K562 (cell line): Measurements from ENCODE around the gene SKAP1. TPM values are rescaled to one million over a fixed set of nuclear protein-coding genes. Genes with fewer than 3 reads are reported as not detected.
A peak's percentile ranks its signal among the peaks of the same experiment; 100 is the strongest.

Experiments used
- ATAC-seq: fragments of 200-7000 bp; cut with Tn5 transposase; 3 replicates; pipeline ENCODE4 v1.9.1; 2020; ENCODE audit warnings: moderate library complexity
- BruUV-seq: library from RNA; stranded (reverse); fragments of 400-500 nt; replicated peaks from 2 replicates; lab custom pipeline; 2021; lab: Mats Ljungman, UMichigan
- CTCF ChIA-PET: fragments of 300-600 bp; formaldehyde crosslinking; extraction: SDS; loops from one replicate; lab custom pipeline; 2021; ENCODE audit warnings: low intra/inter-chr PET ratio; lab: Yijun Ruan, JAX
- POLR2A ChIA-PET: fragments of 300-600, 350-650 bp; sonication (Branson Sonifier 250); formaldehyde crosslinking; extraction: SDS; loops from one replicate; lab custom pipeline; 2021; ENCODE audit warnings: antibody characterized with exemption, inconsistent platforms; lab: Yijun Ruan, JAX
- DNase-seq, 4 experiments: peaks; one replicate each; pipeline versions ENCODE4 v3.0.0 to v3.0.0-alpha.2; 2011 to 2018; ENCODE audit warnings: low spot score in 3 of 4, mixed read lengths in 3 of 4; ENCODE audit errors: extremely low read depth in 1 of 4
- FAIRE-seq: peaks from 2 replicates; lab custom pipeline; 2011; peaks lifted over from hg19 to GRCh38; lab: Jason Lieb, UNC
- H2AFZ ChIP-seq: 2 replicates; pipeline ENCODE4 v1.6.0; 2011; ENCODE audit warnings: low read depth, low read length, control low read depth, inconsistent platforms
- H3K27ac ChIP-seq: fragments of 200-600 bp; 3 replicates; pipeline ENCODE4 v1.8.0; 2011; ENCODE audit warnings: low read depth, mild to moderate bottlenecking, control low read depth, inconsistent platforms, low read length, moderate library complexity, mixed read lengths; ENCODE audit errors: extremely low read depth
- H3K27me3 ChIP-seq, 2 experiments: fragments of 300-600 bp in 1 of 2; 2 replicates in 1 of 2; 3 replicates in 1 of 2; pipeline versions ENCODE4 v1.6.0 to v1.8.0; 2011; ENCODE audit warnings: inconsistent platforms in 2 of 2, low read length in 2 of 2, mild to moderate bottlenecking in 1 of 2, mixed read lengths in 1 of 2, moderate library complexity in 1 of 2; ENCODE audit not compliant: control insufficient read depth in 2 of 2, insufficient read depth in 2 of 2
- H3K36me3 ChIP-seq: fragments of 300-600 bp; 3 replicates; pipeline ENCODE4 v1.8.0; 2011; ENCODE audit warnings: mild to moderate bottlenecking, low read length, inconsistent platforms; ENCODE audit not compliant: control insufficient read depth, insufficient read depth
- H3K4me1 ChIP-seq, 2 experiments: fragments of 200-600 bp in 1 of 2; replicated peaks in 1 of 2; 2 replicates in 1 of 2; 3 replicates in 1 of 2; pipeline versions ENCODE4 v1.5.1 to v1.8.0; 2011; ENCODE audit warnings: inconsistent platforms in 2 of 2, low read length in 2 of 2, mild to moderate bottlenecking in 1 of 2, mixed read lengths in 1 of 2, moderate library complexity in 1 of 2; ENCODE audit not compliant: control insufficient read depth in 2 of 2, insufficient read depth in 2 of 2
- H3K4me2 ChIP-seq: 2 replicates; pipeline ENCODE4 v1.6.1; 2011; ENCODE audit warnings: low read length, control low read depth, inconsistent platforms, mixed read lengths; ENCODE audit not compliant: insufficient read depth
- H3K4me3 ChIP-seq: fragments of 200-600 bp; sonication (generic), shearing (Covaris generic); 2 replicates; pipeline ENCODE4 v1.5.1; 2016; ENCODE audit warnings: control low read depth, inconsistent platforms
- H3K79me2 ChIP-seq: fragments of 200-600 bp; 3 replicates; pipeline ENCODE4 v1.8.0; 2011; ENCODE audit warnings: low read length, inconsistent platforms; ENCODE audit not compliant: control insufficient read depth, insufficient read depth
- H3K9ac ChIP-seq, 2 experiments: 2 replicates each; pipeline versions ENCODE4 v1.6.0 to v1.6.1; 2011; ENCODE audit warnings: low read depth in 2 of 2, low read length in 2 of 2, control low read depth in 1 of 2, inconsistent platforms in 1 of 2, mild to moderate bottlenecking in 1 of 2, mixed read lengths in 1 of 2; ENCODE audit not compliant: insufficient read depth in 1 of 2
- H3K9me1 ChIP-seq: one replicate; pipeline ENCODE4 v1.6.0; 2011; ENCODE audit warnings: inconsistent platforms, mild to moderate bottlenecking, low read length, moderate library complexity; ENCODE audit not compliant: control insufficient read depth, insufficient read depth
- H3K9me3 ChIP-seq: replicated peaks from 2 replicates; pipeline ENCODE4 v1.5.1; 2011; ENCODE audit warnings: low read depth, low read length, inconsistent platforms; ENCODE audit not compliant: control insufficient read depth, insufficient read depth
- H4K20me1 ChIP-seq: replicated peaks from 2 replicates; pipeline ENCODE4 v1.6.1; 2011; ENCODE audit warnings: low read length, inconsistent platforms, mixed read lengths; ENCODE audit not compliant: control insufficient read depth, insufficient read depth
- CREBBP ChIP-seq: IDR thresholded peaks from one replicate; pipeline ENCODE4 v1.6.1; 2012; ENCODE audit warnings: low read depth, mild to moderate bottlenecking, control low read depth, inconsistent platforms, low read length
- JUNB ChIP-seq: fragments of 450-650 bp; formaldehyde crosslinking; conservative IDR thresholded peaks from 2 replicates; pipeline ENCODE4 v1.4.0; 2020; ENCODE audit warnings: mild to moderate bottlenecking
- RHOXF2B ChIP-seq: fragments of 250-450 bp; sonication (Bioruptor Pico); conservative IDR thresholded peaks from 2 replicates; pipeline ENCODE4 v1.5.1; 2021
- ZC3H4 ChIP-seq: sonication (generic); formaldehyde crosslinking; IDR thresholded peaks from 2 replicates; pipeline ENCODE4 v1.9.0; 2021; ENCODE audit warnings: missing genetic modification reagents, borderline replicate concordance
- ZNF444 ChIP-seq: fragments of 250-450 bp; sonication (Bioruptor Pico); IDR thresholded peaks from 2 replicates; pipeline ENCODE4 v1.4.0; 2020; ENCODE audit warnings: mild to moderate bottlenecking, moderate library complexity
- WGBS: fragments of 100-300 bp; shearing (Covaris generic); methylation state at CpG from one replicate; pipeline ENCODE4 v1.1.6; 2016; ENCODE audit warnings: low coverage, mixed read lengths; ENCODE audit not compliant: insufficient coverage; ENCODE audit errors: missing lambda C conversion rate; 5-methylcytosine and 5-hydroxymethylcytosine counted together
- in situ Hi-C: fragments of 300-500 bp; cut with MboI; formaldehyde crosslinking; loops from 4 replicates; pipeline ENCODE4 v1.15.0; 2018; ENCODE audit warnings: inconsistent platforms, mixed read lengths
- intact Hi-C: fragments of 100-400 bp; cut with micrococcal nuclease; formaldehyde crosslinking; loops from 2 replicates; pipeline ENCODE4 v1.14.2; 2022
- polyA plus RNA-seq, 8 experiments: library from polyadenylated mRNA; depleted of rRNA in 4 of 8; stranded (reverse) in 5 of 8; unstranded in 3 of 8; fragments of >200 nt; fragmentation: Nextera tagmentation in 2 of 8; fragmentation: Illumina TruSeq in 1 of 8; extraction: Ambion mirVana in 2 of 8; extraction: Trizol in 1 of 8; gene quantifications; 2 replicates each; pipeline versions ENCODE4 v1.2.1 to v1.2.3, GENCODE V29; 2011 to 2014; ENCODE audit warnings: inconsistent platforms in 1 of 8, missing spikeins in 1 of 8
- total RNA-seq, 7 experiments: library from RNA; depleted of rRNA in 6 of 7; stranded (reverse); fragments of >200 nt in 6 of 7; fragmentation: Illumina TruSeq in 2 of 7; extraction: Trizol in 2 of 7; gene quantifications; 2 replicates each; pipeline versions ENCODE4 v1.2.1 to v1.2.3, GENCODE V29; 2011 to 2021; ENCODE audit warnings: low replicate concordance in 1 of 7
- TF ChIP-seq, protein P1 (sequence below): fragments of 450-650 bp; conservative IDR thresholded peaks from 2 replicates; pipeline ENCODE4 v1.6.1; 2016; ENCODE audit warnings: missing genetic modification characterization, low read depth, mild to moderate bottlenecking, control low read depth, missing compliant biosample characterization
- TF ChIP-seq, protein P2 (sequence below), 2 experiments: fragments of 450-650 bp; formaldehyde crosslinking in 1 of 2; IDR thresholded peaks; 2 replicates each; pipeline versions ENCODE4 v1.4.0 to v1.6.1; 2014 to 2020; ENCODE audit warnings: mild to moderate bottlenecking in 2 of 2, borderline replicate concordance in 1 of 2, low read depth in 1 of 2
- TF ChIP-seq, protein P3 (sequence below): sonication (generic); formaldehyde crosslinking; IDR thresholded peaks from 2 replicates; pipeline ENCODE4 v1.8.1; 2022; ENCODE audit warnings: missing genetic modification reagents
- TF ChIP-seq, protein P4 (sequence below): fragments of 450-650 bp; IDR thresholded peaks from 2 replicates; pipeline ENCODE4 v1.6.1; 2016

SKAP1 gene
- total and polyA plus RNA-seq, 9 of the 15 experiments (the other 6 are each of a cell fraction or from before 2014, with no cell fraction given), result 0.06 to 0.80 (median 0.10) TPM; not detected in 4

DNA sequence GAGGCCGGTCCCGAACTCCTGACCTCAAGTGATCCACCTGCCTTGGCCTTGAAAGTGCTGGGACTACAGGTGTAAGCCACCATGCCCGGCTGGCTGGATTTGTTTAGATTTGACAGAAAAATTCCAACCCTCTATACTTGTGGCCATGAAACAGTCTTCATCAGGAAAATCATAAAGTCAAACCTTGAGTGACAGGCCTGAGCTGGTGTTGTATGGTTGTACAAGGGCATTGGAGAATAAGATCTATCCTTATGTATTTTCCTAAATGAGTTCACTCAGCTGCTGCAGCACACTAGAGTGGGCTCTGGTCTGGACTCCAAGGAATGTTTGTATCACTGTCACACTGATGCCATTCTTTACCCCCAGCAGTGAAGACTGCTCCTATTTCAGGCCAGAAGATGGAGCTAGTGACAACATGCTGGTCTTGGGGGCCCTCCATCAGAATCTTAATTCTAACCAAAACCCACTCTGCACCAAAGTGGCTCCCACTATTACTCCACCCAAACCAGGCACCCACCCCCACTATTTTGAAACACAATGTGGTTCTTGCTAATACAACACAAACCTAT lies 295.0 kb downstream of the SKAP1 start:
- no TSS peak for BruUV-seq
- no peaks in the 10 kb centered on the region for H3K36me3 ChIP-seq
- DNase-seq (peak in 2 of 4 experiments; percentile 21 to 37), FAIRE-seq (peak; percentile 37), ATAC-seq (peak; percentile 71)
- H3K9me3 ChIP-seq, result no peaks in the 10 kb centered on the region
- CTCF ChIA-PET, result interaction anchor here (0.6 kb wide), 1 partner anchor 484 kb away, joined by 3 read pairs; no protein-coding TSS in a partner anchor
- no peaks in the 10 kb centered on the region for H3K9me1 ChIP-seq
- H3K79me2 ChIP-seq, result no peaks in the 10 kb centered on the region
- POLR2A ChIA-PET, result interaction anchor here (0.9 kb wide), 2 partner anchors 14 to 76 kb away, joined by 3 read pairs; no protein-coding TSS in a partner anchor
- no peaks in the 10 kb centered on the region; a peak in 1 of 5 replicates for H3K4me1 ChIP-seq
- H2AFZ ChIP-seq, result no peak overlapping the region
- H3K9ac ChIP-seq, result no peak overlapping the region
- in situ Hi-C loops, result loop anchor here (5.0 kb wide), 1 partner anchor 58 kb away; no protein-coding TSS in a partner anchor
- H3K4me3 ChIP-seq, result no peak overlapping the region
- no peak overlapping the region for H3K4me2 ChIP-seq
- no peaks in the 10 kb centered on the region for H4K20me1 ChIP-seq
- intact Hi-C loops, result loop anchor here (10.0 kb wide), 1 partner anchor 290 kb away; the partner anchor contains the start of gene SCRN2
- no peak overlapping the region for H3K27ac ChIP-seq
- 22% methylated on average over 1 of the region's 3 CpGs for WGBS
- peaks cover 0 to 4% of the 10 kb centered on the region in 2 experiments; a peak in 3 of 5 replicates for H3K27me3 ChIP-seq
- TF ChIP-seq ZNF444 (CRISPR knock-in tag) (no peak), ZC3H4 (CRISPR knock-in tag) (no peak), RHOXF2B (CRISPR knock-in tag) (no peak), CREBBP (no peak), JUNB (CRISPR knock-in tag) (no peak)
- TF ChIP-seq, protein P1, sequence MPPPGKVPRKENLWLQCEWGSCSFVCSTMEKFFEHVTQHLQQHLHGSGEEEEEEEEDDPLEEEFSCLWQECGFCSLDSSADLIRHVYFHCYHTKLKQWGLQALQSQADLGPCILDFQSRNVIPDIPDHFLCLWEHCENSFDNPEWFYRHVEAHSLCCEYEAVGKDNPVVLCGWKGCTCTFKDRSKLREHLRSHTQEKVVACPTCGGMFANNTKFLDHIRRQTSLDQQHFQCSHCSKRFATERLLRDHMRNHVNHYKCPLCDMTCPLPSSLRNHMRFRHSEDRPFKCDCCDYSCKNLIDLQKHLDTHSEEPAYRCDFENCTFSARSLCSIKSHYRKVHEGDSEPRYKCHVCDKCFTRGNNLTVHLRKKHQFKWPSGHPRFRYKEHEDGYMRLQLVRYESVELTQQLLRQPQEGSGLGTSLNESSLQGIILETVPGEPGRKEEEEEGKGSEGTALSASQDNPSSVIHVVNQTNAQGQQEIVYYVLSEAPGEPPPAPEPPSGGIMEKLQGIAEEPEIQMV (tag), result no peak
- TF ChIP-seq, protein P2, sequence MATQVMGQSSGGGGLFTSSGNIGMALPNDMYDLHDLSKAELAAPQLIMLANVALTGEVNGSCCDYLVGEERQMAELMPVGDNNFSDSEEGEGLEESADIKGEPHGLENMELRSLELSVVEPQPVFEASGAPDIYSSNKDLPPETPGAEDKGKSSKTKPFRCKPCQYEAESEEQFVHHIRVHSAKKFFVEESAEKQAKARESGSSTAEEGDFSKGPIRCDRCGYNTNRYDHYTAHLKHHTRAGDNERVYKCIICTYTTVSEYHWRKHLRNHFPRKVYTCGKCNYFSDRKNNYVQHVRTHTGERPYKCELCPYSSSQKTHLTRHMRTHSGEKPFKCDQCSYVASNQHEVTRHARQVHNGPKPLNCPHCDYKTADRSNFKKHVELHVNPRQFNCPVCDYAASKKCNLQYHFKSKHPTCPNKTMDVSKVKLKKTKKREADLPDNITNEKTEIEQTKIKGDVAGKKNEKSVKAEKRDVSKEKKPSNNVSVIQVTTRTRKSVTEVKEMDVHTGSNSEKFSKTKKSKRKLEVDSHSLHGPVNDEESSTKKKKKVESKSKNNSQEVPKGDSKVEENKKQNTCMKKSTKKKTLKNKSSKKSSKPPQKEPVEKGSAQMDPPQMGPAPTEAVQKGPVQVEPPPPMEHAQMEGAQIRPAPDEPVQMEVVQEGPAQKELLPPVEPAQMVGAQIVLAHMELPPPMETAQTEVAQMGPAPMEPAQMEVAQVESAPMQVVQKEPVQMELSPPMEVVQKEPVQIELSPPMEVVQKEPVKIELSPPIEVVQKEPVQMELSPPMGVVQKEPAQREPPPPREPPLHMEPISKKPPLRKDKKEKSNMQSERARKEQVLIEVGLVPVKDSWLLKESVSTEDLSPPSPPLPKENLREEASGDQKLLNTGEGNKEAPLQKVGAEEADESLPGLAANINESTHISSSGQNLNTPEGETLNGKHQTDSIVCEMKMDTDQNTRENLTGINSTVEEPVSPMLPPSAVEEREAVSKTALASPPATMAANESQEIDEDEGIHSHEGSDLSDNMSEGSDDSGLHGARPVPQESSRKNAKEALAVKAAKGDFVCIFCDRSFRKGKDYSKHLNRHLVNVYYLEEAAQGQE (IDR thresholded peaks at IDR 0.05; ENCODE audit: borderline replicate concordance), result peak; percentile 34; the same call in 1 of the 2 replicates
- TF ChIP-seq, protein P2 (CRISPR knock-in tag; IDR thresholded peaks at IDR 0.05; ENCODE audit: low read depth), result no peak
- TF ChIP-seq, protein P3, sequence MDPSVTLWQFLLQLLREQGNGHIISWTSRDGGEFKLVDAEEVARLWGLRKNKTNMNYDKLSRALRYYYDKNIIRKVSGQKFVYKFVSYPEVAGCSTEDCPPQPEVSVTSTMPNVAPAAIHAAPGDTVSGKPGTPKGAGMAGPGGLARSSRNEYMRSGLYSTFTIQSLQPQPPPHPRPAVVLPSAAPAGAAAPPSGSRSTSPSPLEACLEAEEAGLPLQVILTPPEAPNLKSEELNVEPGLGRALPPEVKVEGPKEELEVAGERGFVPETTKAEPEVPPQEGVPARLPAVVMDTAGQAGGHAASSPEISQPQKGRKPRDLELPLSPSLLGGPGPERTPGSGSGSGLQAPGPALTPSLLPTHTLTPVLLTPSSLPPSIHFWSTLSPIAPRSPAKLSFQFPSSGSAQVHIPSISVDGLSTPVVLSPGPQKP (CRISPR knock-in tag), result no peak
- TF ChIP-seq, protein P4, sequence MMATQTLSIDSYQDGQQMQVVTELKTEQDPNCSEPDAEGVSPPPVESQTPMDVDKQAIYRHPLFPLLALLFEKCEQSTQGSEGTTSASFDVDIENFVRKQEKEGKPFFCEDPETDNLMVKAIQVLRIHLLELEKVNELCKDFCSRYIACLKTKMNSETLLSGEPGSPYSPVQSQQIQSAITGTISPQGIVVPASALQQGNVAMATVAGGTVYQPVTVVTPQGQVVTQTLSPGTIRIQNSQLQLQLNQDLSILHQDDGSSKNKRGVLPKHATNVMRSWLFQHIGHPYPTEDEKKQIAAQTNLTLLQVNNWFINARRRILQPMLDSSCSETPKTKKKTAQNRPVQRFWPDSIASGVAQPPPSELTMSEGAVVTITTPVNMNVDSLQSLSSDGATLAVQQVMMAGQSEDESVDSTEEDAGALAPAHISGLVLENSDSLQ, result peak; percentile 53
